Endothelial cell of umbilical vein (primary cell): Measurements from ENCODE around the gene NES. TPM values are rescaled to one million over a fixed set of nuclear protein-coding genes. Genes with fewer than 3 reads are reported as not detected.

Source experiments
- BruUV-seq: library from RNA; stranded (reverse); fragments of 400-500 nt; replicated peaks from 2 replicates; lab custom pipeline; 2021; lab: Mats Ljungman, UMichigan
- CTCF ChIA-PET: fragments of 300-600, 350-600 bp; sonication (Branson Sonifier 250); formaldehyde crosslinking; loops from one replicate; lab custom pipeline; 2021; ENCODE audit warnings: antibody characterized with exemption, inconsistent platforms; lab: Charles Lee
- POLR2A ChIA-PET: fragments of 300-600, 350-600 bp; sonication (Branson Sonifier 250); formaldehyde crosslinking; loops from one replicate; lab custom pipeline; 2021; ENCODE audit warnings: antibody characterized with exemption, inconsistent platforms; lab: Charles Lee
- DNase-seq: peaks from one replicate; pipeline ENCODE4 v3.0.0-alpha.2; 2011; ENCODE audit warnings: low read depth, low spot score
- FAIRE-seq: peaks from 2 replicates; lab custom pipeline; 2011; peaks lifted over from hg19 to GRCh38; lab: Jason Lieb, UNC
- H2AFZ ChIP-seq: 2 replicates; pipeline ENCODE4 v1.6.0; 2012; ENCODE audit warnings: low read depth, low read length, control low read depth, inconsistent platforms
- H3K27ac ChIP-seq: 2 replicates; pipeline ENCODE4 v1.5.1; 2011; ENCODE audit warnings: low read depth, mild to moderate bottlenecking, control low read depth, low read length, moderate library complexity; ENCODE audit not compliant: insufficient read depth
- H3K27me3 ChIP-seq, 2 experiments: 2 replicates each; pipeline versions ENCODE4 v1.6.0 to v1.6.1; 2011; ENCODE audit warnings: low read length in 2 of 2, mixed read lengths in 1 of 2; ENCODE audit not compliant: control insufficient read depth in 2 of 2, insufficient read depth in 2 of 2
- H3K36me3 ChIP-seq, 2 experiments: 2 replicates in 1 of 2; 3 replicates in 1 of 2; pipeline ENCODE4 v1.5.1; 2011; ENCODE audit warnings: low read length in 2 of 2, mild to moderate bottlenecking in 1 of 2, moderate library complexity in 1 of 2; ENCODE audit not compliant: control insufficient read depth in 2 of 2, insufficient read depth in 2 of 2; ENCODE audit errors: extremely low read depth in 1 of 2
- H3K4me1 ChIP-seq: 3 replicates; pipeline ENCODE4 v1.5.1; 2011; ENCODE audit warnings: mild to moderate bottlenecking, low read length; ENCODE audit not compliant: control insufficient read depth, insufficient read depth; ENCODE audit errors: extremely low read depth
- H3K4me2 ChIP-seq: 2 replicates; pipeline ENCODE4 v1.6.1; 2011; ENCODE audit warnings: low read length, control low read depth, mixed read lengths; ENCODE audit not compliant: insufficient read depth
- H3K4me3 ChIP-seq, 3 experiments: fragments of 200-600 bp in 1 of 3; sonication (generic), shearing (Covaris generic) in 1 of 3; replicated peaks in 1 of 3; 2 replicates each; pipeline ENCODE4 v1.5.1; 2011 to 2016; ENCODE audit warnings: control low read depth in 3 of 3, low read length in 3 of 3, mild to moderate bottlenecking in 2 of 3, inconsistent platforms in 1 of 3, low read depth in 1 of 3, moderate library complexity in 1 of 3; ENCODE audit not compliant: insufficient read depth in 1 of 3
- H3K79me2 ChIP-seq: 2 replicates; pipeline ENCODE4 v1.6.0; 2012; ENCODE audit warnings: low read length, inconsistent platforms; ENCODE audit not compliant: control insufficient read depth, insufficient read depth
- H3K9ac ChIP-seq: replicated peaks from 2 replicates; pipeline ENCODE3; 2011; ENCODE audit warnings: low read length, control low read depth; ENCODE audit not compliant: insufficient read depth; ENCODE audit errors: extremely low read depth
- H3K9me1 ChIP-seq: replicated peaks from 3 replicates; pipeline ENCODE4 v1.6.0; 2011; ENCODE audit warnings: mild to moderate bottlenecking, low read length; ENCODE audit not compliant: control insufficient read depth, insufficient read depth; ENCODE audit errors: extremely low read depth
- H3K9me3 ChIP-seq: replicated peaks from 2 replicates; pipeline ENCODE4 v1.5.1; 2012; ENCODE audit warnings: low read length, inconsistent platforms; ENCODE audit not compliant: control insufficient read depth, insufficient read depth
- H4K20me1 ChIP-seq: replicated peaks from 2 replicates; pipeline ENCODE3; 2011; ENCODE audit warnings: mild to moderate bottlenecking, low read length; ENCODE audit not compliant: control insufficient read depth, insufficient read depth; ENCODE audit errors: extremely low read depth
- EZH2 ChIP-seq: IDR thresholded peaks from 2 replicates; pipeline ENCODE4 v1.6.1; 2012; ENCODE audit warnings: borderline replicate concordance, low read depth, mild to moderate bottlenecking, moderate library complexity, low read length, inconsistent platforms; ENCODE audit not compliant: severe bottlenecking
- FOS ChIP-seq: IDR thresholded peaks from 2 replicates; pipeline ENCODE4 v1.6.1; 2011; ENCODE audit warnings: mild to moderate bottlenecking, low read length, moderate library complexity, borderline replicate concordance; ENCODE audit not compliant: insufficient read depth
- GATA2 ChIP-seq: IDR thresholded peaks from 2 replicates; pipeline ENCODE4 v1.7.0; 2011; ENCODE audit warnings: low read depth, mild to moderate bottlenecking, moderate library complexity, mixed read lengths, low read length; ENCODE audit not compliant: insufficient read length, insufficient read depth
- JUN ChIP-seq: IDR thresholded peaks from 2 replicates; pipeline ENCODE4 v1.6.1; 2011; ENCODE audit warnings: borderline replicate concordance, low read depth; ENCODE audit not compliant: insufficient read length, insufficient read depth
- MYC ChIP-seq: IDR thresholded peaks from one replicate; pipeline ENCODE4 v1.6.1; 2011; ENCODE audit warnings: mild to moderate bottlenecking, low read depth, low read length
- POLR2A ChIP-seq: IDR thresholded peaks from 2 replicates; pipeline ENCODE4 v1.6.1; 2012; ENCODE audit warnings: low read depth, mild to moderate bottlenecking, control low read depth, low read length
- POLR2AphosphoS5 ChIP-seq: IDR thresholded peaks from 2 replicates; pipeline ENCODE4 v1.6.1; 2012; ENCODE audit warnings: low read depth, mild to moderate bottlenecking, control low read depth, low read length, moderate library complexity; ENCODE audit not compliant: insufficient read depth
- dilution Hi-C: fragments of 300-500 bp; cut with MboI; formaldehyde crosslinking; loops from one replicate; pipeline ENCODE4 v1.15.0; 2019; ENCODE audit warnings: low sequenced_read_pairs; ENCODE audit not compliant: extremely low pct_ligation_motif_present
- intact Hi-C: fragments of 100-400 bp; cut with micrococcal nuclease; formaldehyde crosslinking; loops from one replicate; pipeline ENCODE4 v1.10.0; 2022
- polyA plus RNA-seq, 4 experiments: library from polyadenylated mRNA; depleted of rRNA in 3 of 4; stranded (reverse) in 3 of 4; unstranded in 1 of 4; fragments of >200 nt; gene quantifications; 2 replicates each; pipeline versions ENCODE4 v1.2.1 to v1.2.3, GENCODE V29; 2011 to 2012; ENCODE audit warnings: missing spikeins in 1 of 4
- total RNA-seq: library from RNA; stranded (reverse); gene quantifications from 2 replicates; pipeline ENCODE4 v1.2.3, GENCODE V29; 2021
- TF ChIP-seq, protein P1 (sequence below), 2 donors: IDR thresholded peaks; 1 replicate in 1 of 2; 2 replicates in 1 of 2; pipeline ENCODE4 v1.5.1; 2011; ENCODE audit warnings: low read length in 2 of 2, mild to moderate bottlenecking in 2 of 2, moderate library complexity in 2 of 2, control low read depth in 1 of 2, inconsistent platforms in 1 of 2, low read depth in 1 of 2; ENCODE audit not compliant: insufficient read depth in 1 of 2; ENCODE audit errors: extremely low read depth in 1 of 2
- TF ChIP-seq, protein P2 (sequence below): IDR thresholded peaks from 2 replicates; pipeline ENCODE4 v1.6.1; 2011; ENCODE audit not compliant: insufficient read depth, insufficient read length

The NES gene
- total and polyA plus RNA-seq, 2 donors (not counting 3 experiments of a cell fraction or from before 2014, with no cell fraction given): 19.4 to 274 TPM

DNA sequence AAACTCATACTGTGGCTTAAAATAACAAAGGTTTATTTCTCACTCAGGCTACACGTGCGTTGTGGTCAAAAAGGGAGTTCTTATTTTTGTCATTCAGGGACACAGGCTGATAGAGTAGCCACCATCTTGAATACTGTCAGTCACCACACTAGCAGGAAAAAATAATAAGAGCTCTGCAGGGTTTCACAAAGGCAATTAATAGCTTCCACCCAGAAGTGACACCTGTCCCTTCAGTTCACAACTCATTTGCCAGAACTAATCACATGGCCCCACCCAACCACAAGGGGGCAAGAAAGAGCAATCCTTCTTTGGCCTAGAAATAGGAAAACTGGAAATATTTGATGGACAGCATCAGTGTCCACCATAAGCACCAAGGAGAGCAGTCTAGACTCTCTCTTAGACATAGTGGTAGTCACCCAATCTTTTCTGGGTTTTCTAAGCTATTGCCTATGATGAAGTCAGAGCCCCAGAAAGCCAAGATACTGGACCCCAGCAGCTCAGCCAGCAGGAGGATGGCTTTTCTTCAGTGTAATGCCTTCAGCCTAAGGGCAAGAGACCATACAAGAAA, 49.8 kb downstream of the NES start:
- FAIRE-seq: peak; percentile 73
- ChIA-PET CTCF (interaction anchor here (0.6 to 13.8 kb wide), 27 partner anchors 9 to 242 kb away, joined by 3 to 237 read pairs (median 7); partner anchors contain the start of genes BCAN, CRABP2, ISG20L2 and METTL25B), POLR2A (interaction anchor here (1.0 kb wide), 1 partner anchor 31 kb away, joined by 8 read pairs; no protein-coding TSS in a partner anchor)
- H2AFZ ChIP-seq: no peak overlapping the region
- no peak overlapping the region for H3K4me2 ChIP-seq
- H3K4me1 ChIP-seq: peaks cover 10% of the 10 kb centered on the region
- no peaks in the 10 kb centered on the region for H3K36me3 ChIP-seq
- BruUV-seq: no TSS peak
- H3K9me3 ChIP-seq: no peaks in the 10 kb centered on the region
- TF ChIP-seq, protein P1, sequence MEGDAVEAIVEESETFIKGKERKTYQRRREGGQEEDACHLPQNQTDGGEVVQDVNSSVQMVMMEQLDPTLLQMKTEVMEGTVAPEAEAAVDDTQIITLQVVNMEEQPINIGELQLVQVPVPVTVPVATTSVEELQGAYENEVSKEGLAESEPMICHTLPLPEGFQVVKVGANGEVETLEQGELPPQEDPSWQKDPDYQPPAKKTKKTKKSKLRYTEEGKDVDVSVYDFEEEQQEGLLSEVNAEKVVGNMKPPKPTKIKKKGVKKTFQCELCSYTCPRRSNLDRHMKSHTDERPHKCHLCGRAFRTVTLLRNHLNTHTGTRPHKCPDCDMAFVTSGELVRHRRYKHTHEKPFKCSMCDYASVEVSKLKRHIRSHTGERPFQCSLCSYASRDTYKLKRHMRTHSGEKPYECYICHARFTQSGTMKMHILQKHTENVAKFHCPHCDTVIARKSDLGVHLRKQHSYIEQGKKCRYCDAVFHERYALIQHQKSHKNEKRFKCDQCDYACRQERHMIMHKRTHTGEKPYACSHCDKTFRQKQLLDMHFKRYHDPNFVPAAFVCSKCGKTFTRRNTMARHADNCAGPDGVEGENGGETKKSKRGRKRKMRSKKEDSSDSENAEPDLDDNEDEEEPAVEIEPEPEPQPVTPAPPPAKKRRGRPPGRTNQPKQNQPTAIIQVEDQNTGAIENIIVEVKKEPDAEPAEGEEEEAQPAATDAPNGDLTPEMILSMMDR (IDR thresholded peaks at IDR 0.05; ENCODE audit: extremely low read depth in 1 of 2, insufficient read depth in 1 of 2, low read depth in 1 of 2, low read length in 2 of 2): peak; percentile 59 to 80
- TF ChIP-seq POLR2A: no peak
- H3K27me3 ChIP-seq: peaks cover 35 to 43% of the 10 kb centered on the region in 2 experiments
- H3K79me2 ChIP-seq: no peaks in the 10 kb centered on the region
- intact Hi-C loops (loop anchor here (1.0 to 5.0 kb wide), 4 partner anchors 51 to 300 kb away; partner anchors contain the start of gene PEAR1), dilution Hi-C loops (no loop called here)
- peak; percentile 57 for DNase-seq
- H3K9me1 ChIP-seq: no peaks in the 10 kb centered on the region
- no peak overlapping the region for H3K9ac ChIP-seq
- no peaks in the 10 kb centered on the region for H4K20me1 ChIP-seq
- H3K27ac ChIP-seq: no peak overlapping the region
- H3K4me3 ChIP-seq: no peak overlapping the region

DNA sequence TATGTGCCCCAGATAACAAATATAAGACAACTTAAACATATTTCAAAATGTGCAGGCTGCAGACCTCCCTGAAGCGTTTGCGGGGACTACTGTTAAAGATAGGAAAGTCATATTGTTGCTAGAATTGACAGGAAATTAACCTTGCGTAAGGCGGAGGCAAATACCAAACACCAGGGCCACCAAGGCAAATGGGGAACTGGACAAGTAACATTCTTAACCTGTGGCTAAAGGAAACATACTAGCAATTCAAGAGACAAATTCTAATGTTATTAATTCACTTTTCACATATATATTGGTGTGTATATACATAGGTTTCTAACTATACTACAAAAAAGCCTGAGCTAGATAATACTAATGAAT, 51.1 kb downstream of the NES start:
- DNase-seq (no peak), FAIRE-seq (no peak)
- ChIA-PET CTCF (interaction anchor here (0.6 to 13.8 kb wide), 18 partner anchors 9 to 234 kb away, joined by 3 to 237 read pairs (median 10); partner anchors contain the start of genes BCAN, CRABP2, ISG20L2 and METTL25B), POLR2A (no interaction called here)
- no peak overlapping the region for H3K4me3 ChIP-seq
- H3K9ac ChIP-seq: no peak overlapping the region
- H3K79me2 ChIP-seq: no peaks in the 10 kb centered on the region
- TF ChIP-seq EZH2 (no peak), GATA2 (no peak), POLR2AphosphoS5 (no peak), FOS (no peak), POLR2A (no peak), MYC (no peak), JUN (no peak)
- TF ChIP-seq, protein P1 (IDR thresholded peaks at IDR 0.05; ENCODE audit: extremely low read depth in 1 of 2, insufficient read depth in 1 of 2, low read depth in 1 of 2, low read length in 2 of 2): no peak
- TF ChIP-seq, protein P2, sequence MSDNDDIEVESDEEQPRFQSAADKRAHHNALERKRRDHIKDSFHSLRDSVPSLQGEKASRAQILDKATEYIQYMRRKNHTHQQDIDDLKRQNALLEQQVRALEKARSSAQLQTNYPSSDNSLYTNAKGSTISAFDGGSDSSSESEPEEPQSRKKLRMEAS: no peak
- peaks cover 35 to 38% of the 10 kb centered on the region in 2 experiments for H3K27me3 ChIP-seq
- dilution Hi-C loops: no loop called here
- BruUV-seq: no TSS peak
- no peak overlapping the region for H3K4me2 ChIP-seq
- H3K27ac ChIP-seq: no peak overlapping the region
- intact Hi-C loops: loop anchor here (1.0 to 5.0 kb wide), 3 partner anchors 31 to 301 kb away; partner anchors contain the start of gene PEAR1
- no peaks in the 10 kb centered on the region for H4K20me1 ChIP-seq
- no peak overlapping the region for H2AFZ ChIP-seq
- H3K4me1 ChIP-seq: peaks cover 10% of the 10 kb centered on the region
- H3K9me1 ChIP-seq: no peaks in the 10 kb centered on the region
- H3K36me3 ChIP-seq: no peaks in the 10 kb centered on the region
- H3K9me3 ChIP-seq: no peaks in the 10 kb centered on the region
